Raji (cell line): ENCODE results near the gene ASB14.

Experiments used
- POLR2A ChIP-seq: IDR thresholded peaks from 2 replicates; pipeline ENCODE4 v1.6.1; 2011; ENCODE audit warnings: low read depth, low read length, control low read depth; ENCODE audit not compliant: insufficient read depth

The ASB14 gene

GRCh38 chr3:57261929-57262328 lies 30.6 kb downstream of the ASB14 start:
- no peak for TF ChIP-seq POLR2A

DNA sequence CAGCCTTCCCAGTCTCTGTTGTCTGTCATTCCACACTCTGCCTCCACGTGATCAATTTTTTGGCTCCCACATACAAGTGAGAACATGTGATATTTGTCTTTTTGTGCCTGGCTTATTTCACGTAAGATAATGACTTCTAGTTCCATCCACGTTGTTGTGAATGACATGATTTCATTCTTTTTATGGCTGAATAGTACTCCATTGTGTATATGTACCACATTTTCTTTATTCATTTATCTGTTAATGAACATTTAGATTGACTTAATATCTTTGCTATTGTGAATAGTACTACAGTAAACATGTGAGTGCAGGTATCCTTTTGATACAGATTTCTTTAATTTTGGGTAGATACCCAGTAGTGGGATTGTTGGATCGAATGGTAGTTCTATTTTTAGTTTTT lies 31.4 kb downstream of the ASB14 start:
- TF ChIP-seq POLR2A = no peak

DNA sequence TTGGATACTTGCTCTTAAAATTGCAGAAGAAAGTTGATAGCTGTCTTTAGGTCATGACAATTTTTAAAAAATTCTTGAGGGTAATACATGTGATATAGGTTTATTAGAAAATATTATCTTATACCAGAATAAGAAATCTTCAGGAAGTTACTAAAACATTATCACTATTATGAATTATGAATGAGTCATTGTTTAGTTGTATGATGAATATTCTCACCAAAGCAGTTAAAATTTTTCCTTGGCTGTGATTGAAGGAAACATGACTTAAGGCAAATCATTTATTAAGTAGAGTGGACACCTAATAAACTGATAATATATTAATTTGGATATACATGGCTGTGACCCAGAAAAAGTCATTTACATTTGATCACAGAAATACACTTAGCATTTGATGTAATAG lies 34.8 kb downstream of the ASB14 start:
- no peak for TF ChIP-seq POLR2A

DNA sequence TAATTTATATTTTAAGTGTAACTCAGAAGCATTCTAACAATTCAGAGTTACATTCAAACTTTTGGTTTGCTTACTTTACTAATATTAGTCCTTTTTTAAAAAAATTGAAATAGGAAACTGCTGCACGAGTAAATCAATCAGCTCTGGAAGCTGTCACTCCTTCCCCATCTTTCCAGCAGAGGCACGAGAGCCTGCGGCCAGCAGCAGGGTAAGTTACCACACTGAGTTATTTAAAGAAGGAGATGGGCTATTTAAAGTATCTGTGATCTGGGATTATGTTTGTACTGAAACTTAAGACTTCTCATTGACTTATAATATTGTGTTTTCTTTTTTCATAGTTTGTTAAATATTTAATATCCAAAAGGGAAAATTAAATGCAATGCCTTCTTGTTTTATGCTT lies 35.6 kb downstream of the ASB14 start:
- TF ChIP-seq POLR2A = no peak

DNA sequence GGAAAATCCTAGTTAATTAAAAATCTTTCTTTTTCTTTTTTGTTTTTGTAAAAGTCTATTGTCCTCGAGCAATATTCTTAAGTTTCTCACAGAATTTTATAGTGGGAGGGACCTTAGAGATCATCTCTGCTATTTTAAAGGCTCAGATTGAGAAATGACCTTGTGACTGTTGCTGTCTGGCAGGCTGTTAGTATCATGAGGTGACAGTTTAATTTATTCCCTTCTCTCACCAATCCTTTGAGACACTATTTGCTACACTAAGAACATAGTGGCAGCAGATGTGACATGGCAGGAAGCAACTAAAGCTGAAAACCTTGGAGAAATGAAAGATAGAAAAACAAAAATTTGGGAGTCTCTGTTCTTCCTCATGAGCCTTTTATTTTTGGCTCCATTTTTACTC lies 40.1 kb downstream of the ASB14 start:
- TF ChIP-seq POLR2A = no peak

GRCh38 chr3:57244946-57245345 lies 47.5 kb downstream of the ASB14 start:
- no peak for TF ChIP-seq POLR2A

DNA sequence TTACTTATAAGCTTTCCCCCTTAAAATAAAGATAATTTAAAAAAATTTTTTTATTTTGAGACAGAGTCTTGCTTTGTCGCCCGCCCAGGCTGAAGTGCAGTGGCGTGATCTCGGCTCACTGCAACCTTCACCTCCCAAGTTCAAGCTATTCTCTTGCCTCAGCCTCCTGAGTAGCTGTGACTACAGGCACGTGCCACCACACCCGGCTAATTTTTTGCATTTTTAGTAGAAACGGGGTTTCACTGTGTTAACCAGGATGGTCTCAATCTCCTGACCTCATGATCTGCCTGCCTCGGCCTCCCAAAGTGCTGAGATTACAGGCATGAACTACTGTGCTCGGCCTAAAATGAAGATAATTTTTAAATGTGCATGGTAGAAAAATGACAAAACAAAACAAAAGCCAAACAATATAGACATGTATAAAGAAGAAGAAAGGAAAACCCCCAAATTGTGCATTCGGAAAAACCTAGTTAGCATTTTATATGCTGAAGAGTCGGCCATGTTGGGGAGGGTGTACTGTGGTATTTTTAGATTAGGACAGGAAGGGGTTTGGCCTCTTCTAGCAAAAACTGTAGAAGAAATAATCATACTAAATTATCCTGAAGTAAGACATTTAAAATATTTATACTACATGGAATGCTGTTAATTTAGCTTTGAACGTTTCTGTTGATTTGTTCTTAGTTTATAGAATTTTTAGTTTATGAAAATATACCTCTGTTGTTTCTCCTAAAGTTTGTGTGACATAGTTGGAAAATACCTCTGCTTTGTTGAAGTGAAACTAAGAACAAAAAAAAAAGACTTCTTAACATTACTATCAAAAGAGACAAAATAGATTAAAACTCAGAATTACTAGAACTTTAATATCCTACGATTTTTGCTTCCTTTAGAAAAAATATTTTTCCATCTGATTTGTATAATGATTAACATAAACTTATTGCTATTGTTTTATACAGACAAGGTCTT lies 57.6 kb downstream of the ASB14 start:
- TF ChIP-seq POLR2A = no peak

- no peak for TF ChIP-seq POLR2A
Observed at GRCh38 chr3:57233799-57234198, 58.7 kb downstream of the ASB14 start.

DNA sequence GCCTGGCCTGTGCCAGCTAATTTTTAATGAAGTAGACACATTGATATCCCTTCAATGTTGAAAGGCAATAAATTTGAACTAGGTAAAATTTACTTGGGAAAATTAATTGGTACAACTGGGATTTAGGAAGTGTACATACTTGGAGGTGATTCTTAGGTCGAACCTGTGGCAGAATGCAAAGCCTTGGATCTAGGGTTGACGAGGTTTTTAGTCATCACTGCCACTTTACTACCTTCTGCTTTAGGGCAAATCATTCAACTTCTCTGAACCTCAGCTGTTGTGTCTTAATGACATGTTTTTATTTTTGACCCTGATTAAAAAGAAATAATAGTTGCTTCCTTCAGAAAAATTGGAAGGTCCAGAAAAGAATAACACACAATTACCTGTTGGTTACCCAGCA lies 62.5 kb downstream of the ASB14 start:
- TF ChIP-seq POLR2A = no peak

DNA sequence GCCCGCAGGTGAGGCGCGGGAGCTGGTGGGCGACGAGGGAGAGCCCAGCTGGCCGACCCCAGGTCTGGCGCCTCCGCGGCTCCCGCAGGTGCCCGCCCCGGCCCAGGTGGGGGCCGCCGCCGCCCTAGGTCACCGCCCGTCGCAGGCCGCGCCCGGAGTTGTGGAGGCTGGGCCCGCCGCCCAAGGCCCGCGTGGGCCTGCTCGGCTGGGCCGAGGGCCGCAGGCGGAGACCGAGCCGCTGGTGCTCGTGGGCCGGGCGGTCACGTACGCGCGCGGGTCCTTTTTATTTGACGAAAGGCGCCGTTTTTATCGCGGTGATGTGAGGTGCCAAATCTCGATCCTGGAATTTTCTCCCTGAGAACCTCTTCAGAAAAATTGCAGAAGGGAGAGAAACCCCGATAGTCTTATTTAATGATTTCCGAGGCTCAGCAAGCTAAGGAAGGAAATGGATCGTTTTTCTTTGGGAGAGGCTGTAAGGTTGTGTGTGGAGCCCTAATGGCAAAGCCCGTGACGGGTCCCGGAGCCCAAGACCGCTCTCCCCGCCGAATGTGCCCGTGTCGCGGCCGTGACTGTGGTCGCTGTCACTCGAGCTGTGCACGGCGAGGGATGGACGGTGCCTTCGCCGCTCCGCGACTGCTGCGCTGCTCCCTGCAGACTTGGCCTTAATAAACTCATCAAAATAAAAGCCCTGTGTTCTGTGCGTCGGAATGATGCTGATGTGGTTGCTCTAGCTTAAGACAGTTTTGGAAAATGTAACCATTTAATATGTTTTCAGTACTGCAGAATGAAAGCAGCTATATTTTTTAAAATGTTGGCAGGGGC lies 64.3 kb downstream of the ASB14 start:
- TF ChIP-seq POLR2A = 0 out of 2 replicates have a peak, but pooled peaks have one; percentile 28

DNA sequence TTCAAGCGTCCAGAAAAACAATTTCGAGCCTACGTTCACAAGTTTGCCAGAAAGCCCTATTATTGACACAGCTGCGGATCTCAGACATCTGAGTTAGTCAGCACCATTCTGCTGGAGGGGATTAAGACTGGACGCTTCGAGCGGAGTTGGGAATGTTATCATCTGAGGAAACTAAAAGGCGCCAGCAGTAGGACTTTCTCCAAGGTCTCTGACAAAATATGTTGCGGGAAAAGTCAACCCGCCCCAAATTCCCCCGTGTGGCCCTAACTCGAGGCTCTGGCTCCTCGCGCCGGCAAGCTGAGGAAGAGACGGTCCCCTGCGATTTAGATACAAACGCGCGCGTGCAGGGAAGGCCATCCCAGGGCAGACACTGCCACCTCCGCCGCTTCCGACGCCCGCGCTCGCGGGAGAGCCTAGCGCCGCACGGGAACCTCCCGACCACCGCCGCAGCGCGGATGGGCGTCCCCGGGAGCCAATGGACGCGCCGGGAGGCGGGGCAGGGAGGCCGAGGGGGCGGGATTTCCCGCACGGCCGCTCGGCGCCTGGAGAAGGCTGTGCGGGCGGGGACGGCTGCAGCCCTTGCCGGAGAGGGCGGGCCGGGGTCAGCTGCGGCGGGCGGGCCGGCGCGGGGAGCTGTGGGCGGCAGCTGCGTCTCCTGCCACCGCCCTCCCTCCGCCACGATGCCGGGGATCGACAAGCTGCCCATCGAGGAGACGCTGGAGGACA lies 65.1 kb downstream of the ASB14 start, which contains the start of gene APPL1:
Gene APPL1 (plus strand): TSS at position 526 of the 726 bp plus-strand sequence. CDS start 155 bp downstream, at position 681.
- TF ChIP-seq POLR2A = peak; percentile 92

DNA sequence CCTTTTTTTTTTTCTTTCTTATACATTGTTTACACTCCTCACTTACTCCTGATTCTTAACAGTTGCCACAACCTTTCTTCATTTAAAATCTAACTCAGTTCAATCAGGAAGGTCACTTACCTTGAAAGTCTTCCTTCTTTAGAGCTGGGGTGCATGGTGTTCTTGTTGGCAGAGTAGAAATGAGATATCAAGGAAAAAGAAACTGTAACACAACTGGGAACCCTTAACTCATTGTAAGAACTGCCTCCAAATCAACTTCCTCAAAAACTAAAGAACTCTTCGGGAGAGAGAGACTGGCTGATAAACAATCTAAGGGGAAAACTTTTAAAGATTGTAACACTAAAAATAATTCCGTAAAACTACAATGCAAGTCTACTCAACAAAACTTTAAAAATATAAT lies 66.3 kb downstream of the ASB14 start:
- TF ChIP-seq POLR2A = no peak

DNA sequence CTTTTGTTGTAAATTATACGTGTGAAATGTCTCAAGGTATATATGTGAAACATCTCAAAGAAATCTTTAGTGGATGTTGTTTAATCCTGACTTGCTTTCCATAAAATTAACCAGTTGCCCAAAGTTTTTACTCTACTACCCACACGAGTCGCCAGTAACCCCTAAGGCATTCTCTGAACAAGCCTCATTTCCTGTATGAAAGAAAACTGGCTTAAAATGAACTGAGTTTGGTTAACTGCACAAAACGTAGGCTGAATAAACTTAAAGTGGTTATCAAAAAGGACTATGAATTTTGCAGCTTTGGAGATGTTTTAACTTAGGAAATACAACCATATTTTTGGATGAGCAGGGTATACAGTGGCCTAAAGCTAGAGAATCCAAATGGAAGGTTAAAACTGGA lies 67.6 kb downstream of the ASB14 start:
- no peak for TF ChIP-seq POLR2A

- no peak for TF ChIP-seq POLR2A
Observed at GRCh38 chr3:57221883-57222282, 70.6 kb downstream of the ASB14 start.
